ENCODE results near the gene C6orf52.
"Not testable (repeated sequence)": the region's sequence is repeated elsewhere in the genome, so short reads cannot be mapped to it uniquely, and the experiment has no call there.

The C6orf52 gene

GRCh38 chr6:10694302-10695085 lies at the start of gene C6orf52, which contains the start of gene PAK1IP1:
Gene C6orf52 (minus strand): TSS chr6:10694616. CDS start chr6:10687550, 7,066 bp downstream.
Gene PAK1IP1 (plus strand): TSS chr6:10694972. CDS start chr6:10694986, 14 bp downstream.
- DNase-seq (ENCODE audit: low spot score) = peak; percentile 95

- no peak for DNase-seq (ENCODE audit: low spot score)
These were observed 49.1 kb upstream of the C6orf52 start for GRCh38 chr6:10743515-10743914.

- no peak for DNase-seq (ENCODE audit: low spot score)
These were observed 47.8 kb upstream of the C6orf52 start for GRCh38 chr6:10742251-10742650.

- DNase-seq (ENCODE audit: low spot score) = not testable (repeated sequence)
These were observed 47.2 kb upstream of the C6orf52 start for GRCh38 chr6:10741643-10742042.

- DNase-seq (ENCODE audit: low spot score) = no peak
These were observed 45.6 kb upstream of the C6orf52 start for GRCh38 chr6:10740061-10740460.

DNA sequence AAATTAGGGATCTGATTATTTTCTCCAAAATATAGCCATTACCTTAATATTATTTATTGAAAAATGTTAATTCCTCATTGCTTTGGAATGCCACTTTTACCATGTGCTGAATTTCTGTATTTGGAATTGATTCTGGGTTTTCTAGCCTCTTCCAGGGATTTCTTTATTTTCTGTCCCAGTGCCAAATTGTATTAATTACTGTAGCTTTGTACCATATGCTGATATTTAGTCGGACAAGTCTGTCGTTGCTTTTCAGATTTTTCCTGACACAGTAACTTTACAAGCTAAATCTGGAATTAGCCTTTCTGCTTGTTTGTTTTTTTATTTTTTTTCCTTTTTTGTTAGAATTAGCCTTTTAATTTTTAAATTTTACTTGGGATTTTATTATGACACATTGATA lies 42.3 kb upstream of the C6orf52 start:
- no peak for DNase-seq (ENCODE audit: low spot score)

DNA sequence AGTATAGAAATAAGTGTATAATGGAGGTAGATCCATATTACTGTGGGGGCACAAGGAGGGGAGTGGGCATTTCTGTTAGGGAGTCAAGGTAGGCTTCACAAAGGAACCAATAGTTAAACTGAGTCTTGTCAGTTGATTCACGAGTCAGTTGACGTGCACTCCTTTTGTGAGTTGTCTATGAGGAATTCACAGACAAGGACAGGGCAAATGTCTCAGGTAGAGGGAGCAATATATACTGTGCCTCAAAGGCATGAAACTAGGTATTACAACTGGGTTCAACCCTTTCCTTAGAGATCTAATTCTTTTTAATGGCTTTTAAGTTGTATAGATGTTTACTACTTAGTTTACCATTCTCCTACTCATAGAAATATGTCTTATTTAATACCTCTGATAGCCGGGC lies 39.4 kb upstream of the C6orf52 start:
- no peak for DNase-seq (ENCODE audit: low spot score)

GRCh38 chr6:10733151-10733715 lies 38.8 kb upstream of the C6orf52 start:
- DNase-seq (ENCODE audit: low spot score) = no peak

GRCh38 chr6:10730254-10730653 lies 35.8 kb upstream of the C6orf52 start:
- DNase-seq (ENCODE audit: low spot score) = no peak

GRCh38 chr6:10725716-10726115 lies 31.3 kb upstream of the C6orf52 start:
- no peak for DNase-seq (ENCODE audit: low spot score)

DNA sequence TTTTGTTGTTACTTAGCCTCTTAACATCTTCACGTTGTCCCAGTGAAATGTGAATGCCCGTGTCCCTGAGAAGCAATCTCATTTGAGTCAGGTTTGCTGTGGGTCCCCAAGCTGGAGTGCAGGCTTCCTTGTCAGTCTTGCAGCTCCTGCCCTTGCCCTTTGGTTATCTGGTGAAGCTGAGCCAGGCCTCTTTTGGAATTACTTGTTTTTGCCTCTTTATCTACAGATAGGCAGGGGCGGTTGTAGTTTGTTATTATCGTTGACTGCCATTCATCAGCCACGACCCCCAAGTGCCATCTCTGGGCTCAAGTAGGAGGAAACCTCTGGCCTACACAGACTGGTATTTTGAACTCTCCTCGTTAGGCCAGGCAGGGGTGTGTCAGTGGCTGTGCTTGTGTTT lies 30.6 kb upstream of the C6orf52 start:
- peak; percentile 58 for DNase-seq (ENCODE audit: low spot score)

- DNase-seq (ENCODE audit: low spot score) = no peak
These were observed 29.1 kb upstream of the C6orf52 start for GRCh38 chr6:10723567-10723881.

DNA sequence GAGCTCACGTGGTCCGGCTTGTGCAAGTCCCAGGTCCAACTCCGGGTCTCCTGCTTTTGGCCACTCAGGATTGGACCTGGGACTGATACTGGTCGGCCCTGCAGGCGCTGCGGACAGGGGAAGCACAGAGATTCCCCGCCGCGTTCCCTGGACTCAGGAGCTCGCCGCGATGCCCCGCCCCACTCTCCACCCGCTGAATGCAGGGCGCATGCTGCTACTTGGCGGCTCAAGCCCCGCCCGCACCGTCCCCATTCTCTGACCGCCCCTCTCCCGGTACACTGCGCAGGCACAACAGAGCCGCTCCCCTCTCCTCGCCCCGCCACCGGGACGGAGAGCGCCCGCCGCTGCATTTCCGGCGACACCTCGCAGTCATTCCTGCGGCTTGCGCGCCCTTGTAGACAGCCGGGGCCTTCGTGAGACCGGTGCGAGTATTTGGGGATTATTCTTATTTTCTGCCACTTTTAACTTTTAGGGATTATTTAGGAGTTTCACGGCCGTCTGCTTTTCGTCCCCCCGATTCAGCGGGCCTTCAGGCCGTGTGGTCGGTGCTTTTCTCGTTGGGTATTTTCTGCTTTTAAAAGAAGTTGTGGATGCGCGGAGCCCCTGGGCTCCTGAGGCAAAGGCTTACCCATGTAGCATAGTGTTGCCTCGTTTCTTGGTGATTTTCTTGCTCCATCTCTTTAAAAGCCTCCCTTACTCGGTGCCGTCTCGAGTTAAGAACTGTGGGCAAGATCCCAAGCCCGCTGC lies 28.6 kb upstream of the C6orf52 start, which contains the start of gene TMEM14C:
TMEM14C (plus strand) TSS at position 251 of the 747 bp plus-strand sequence. CDS start 1,544 bp downstream, outside the sequence.
- peak; percentile 86 for DNase-seq (ENCODE audit: low spot score)

DNA sequence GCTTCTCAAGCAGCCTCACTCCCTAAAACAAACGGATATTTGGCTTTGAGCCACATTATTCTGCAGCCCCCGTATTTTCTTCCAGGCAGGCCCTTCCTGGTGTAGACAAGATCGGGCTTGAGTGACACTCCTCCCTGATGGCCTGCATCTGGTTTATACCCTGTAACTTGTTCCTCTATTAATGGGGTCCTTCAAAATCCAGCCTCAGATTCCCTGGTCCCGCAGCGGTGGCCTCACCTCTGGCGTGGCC lies 28.1 kb upstream of the C6orf52 start:
- no peak for DNase-seq (ENCODE audit: low spot score)

- DNase-seq (ENCODE audit: low spot score) = no peak
These were observed 27.6 kb upstream of the C6orf52 start for GRCh38 chr6:10721850-10722569.

GRCh38 chr6:10720960-10721849 lies 26.8 kb upstream of the C6orf52 start:
- not testable (repeated sequence) for DNase-seq (ENCODE audit: low spot score)

DNA sequence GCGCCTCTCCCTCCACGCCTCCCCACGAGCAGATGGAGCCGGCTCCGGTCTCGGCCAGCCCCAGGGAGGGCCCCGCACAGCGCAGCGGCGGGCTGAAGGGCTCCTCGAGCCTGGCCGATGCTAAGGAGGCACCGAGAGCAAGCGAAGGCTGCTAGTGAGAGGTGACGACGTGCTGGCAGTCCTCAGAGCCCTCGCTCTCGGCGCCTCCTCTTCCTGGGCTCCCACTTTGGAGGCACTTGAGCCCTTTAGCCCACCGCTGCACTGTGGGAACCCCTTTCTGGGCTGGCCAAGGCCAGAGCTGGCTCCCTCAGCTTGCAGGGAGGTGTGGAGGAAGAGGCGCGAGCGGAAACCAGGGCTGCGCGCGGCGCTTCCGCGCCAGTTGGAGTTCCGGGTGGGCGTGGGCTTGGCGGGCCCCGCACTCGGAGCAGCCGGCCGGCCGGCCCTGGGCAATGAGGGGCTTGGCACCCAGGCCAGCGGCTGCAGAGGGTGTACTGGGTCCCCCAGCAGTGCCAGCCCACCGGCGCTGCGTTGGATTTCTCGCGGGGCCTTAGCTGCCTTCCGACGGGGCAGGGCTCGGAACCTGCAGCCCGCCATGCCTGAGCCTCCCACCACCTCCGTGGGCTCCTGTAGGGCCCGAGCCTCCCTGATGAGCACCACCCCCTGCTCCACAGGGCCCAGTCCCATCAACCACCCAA lies 26.0 kb upstream of the C6orf52 start:
- no peak for DNase-seq (ENCODE audit: low spot score)

DNA sequence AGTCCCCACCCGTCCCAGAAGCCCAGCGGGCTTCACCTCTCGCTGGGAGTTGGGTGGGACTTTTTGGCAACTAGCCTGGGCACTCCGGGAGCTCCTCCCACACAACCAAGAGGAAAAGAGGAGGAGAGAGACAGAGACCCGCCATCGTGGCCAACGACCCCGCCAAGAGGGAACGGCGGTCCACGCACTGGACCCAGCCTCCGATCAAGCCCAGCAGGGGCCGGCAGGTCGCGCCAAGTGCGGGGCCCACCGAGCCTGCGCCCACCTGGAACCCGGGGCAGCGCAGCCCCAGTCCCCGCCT lies 25.5 kb upstream of the C6orf52 start:
- DNase-seq (ENCODE audit: low spot score) = no peak

- peak; percentile 34 for DNase-seq (ENCODE audit: low spot score)
These were observed 25.0 kb upstream of the C6orf52 start for GRCh38 chr6:10719296-10719963.

DNA sequence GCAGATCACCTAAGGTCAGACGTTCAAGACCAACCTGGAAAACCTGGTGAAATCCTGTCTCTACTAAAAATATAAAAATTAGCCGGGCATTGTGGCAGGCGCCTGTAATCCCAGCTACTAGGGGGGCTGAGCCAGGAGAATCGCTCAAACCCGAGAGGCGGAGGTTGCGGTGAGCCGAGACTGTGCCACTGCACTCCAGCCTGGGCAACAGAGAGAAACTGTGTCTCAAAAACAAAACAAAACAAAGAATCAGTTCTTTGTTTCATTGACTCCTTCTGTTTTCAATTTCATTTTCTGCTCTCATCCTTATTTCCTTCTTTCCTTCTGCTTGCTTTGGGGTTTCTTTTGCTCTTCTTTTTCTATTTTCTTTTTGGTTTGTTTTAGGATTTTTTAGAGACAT lies 19.5 kb upstream of the C6orf52 start:
- no peak for DNase-seq (ENCODE audit: low spot score)

GRCh38 chr6:10696655-10697054 lies 2.2 kb upstream of the C6orf52 start:
- no peak for DNase-seq (ENCODE audit: low spot score)

Measured in hematopoietic multipotent progenitor cell treated with erythropoietin and hydrocortisone succinate and interleukin-3 and kit ligand, for 15 days (in vitro differentiated cells).